Measurements from ENCODE around the gene SRP14.
"Not testable (repeated sequence)": the region's sequence is repeated elsewhere in the genome, so short reads cannot be mapped to it uniquely, and the experiment has no call there.

The SRP14 gene

DNA sequence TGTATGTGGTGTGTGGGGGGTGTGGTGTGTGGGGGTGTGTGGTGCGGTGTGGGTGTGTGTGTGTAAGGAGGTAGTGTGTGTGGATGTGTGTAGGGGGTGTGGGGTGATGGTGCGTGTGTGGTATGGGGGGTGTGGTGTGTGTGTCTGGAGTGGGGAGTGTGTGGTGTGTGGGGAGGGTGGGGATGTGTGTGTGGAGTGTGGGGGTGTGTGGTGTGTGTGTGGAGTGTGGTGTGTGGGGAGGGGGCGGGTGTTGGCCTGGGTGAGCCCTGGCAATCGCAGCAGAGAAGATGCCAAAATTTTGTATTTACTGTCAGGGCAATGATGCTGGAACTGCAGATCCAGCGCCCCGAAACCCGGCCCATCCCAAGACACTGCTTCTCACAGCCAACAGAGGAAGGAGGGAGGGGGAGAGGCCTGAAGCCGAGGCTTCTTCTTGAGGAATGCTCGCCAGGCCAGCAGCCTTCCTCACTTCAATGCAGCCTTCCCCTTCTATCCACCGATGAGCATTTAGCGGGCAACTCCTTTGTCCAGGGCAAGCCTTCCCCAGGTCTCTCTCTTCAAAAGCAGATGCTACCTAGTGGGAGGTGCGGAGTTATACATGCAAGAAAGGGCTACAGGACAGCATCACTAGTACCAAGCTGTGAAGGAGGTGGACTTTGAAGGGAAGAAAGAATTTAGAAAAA is 11.9 kb upstream of the SRP14 start:
- DNase-seq (ENCODE audit: low spot score): no peak

DNA sequence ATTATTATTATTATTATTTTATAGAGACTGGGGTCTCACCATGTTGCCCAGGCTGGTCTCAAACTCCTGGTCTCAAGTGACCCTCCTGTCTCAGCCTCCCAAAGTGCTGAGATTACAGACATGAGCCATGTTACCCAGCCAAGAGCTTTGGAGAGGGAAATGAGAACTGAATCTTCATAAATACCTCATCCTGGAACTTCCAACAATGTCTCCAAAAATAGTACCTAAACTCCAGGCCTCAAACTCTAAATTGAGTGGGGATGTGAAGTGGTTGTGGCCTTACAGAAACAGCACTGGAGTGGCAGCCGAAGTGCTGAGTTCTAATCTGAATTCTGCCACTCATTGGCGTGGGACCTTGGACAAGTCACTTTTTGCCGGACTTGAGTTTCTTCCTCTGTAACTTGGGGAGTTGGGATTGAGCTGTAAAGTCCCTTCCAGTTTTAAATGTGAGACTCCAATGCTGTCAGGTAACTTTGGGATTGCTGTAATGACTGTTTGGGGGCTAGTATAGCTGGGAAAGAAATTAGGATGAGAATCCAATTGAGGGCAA is 10.0 kb upstream of the SRP14 start:
- no peak for DNase-seq (ENCODE audit: low spot score)

DNA sequence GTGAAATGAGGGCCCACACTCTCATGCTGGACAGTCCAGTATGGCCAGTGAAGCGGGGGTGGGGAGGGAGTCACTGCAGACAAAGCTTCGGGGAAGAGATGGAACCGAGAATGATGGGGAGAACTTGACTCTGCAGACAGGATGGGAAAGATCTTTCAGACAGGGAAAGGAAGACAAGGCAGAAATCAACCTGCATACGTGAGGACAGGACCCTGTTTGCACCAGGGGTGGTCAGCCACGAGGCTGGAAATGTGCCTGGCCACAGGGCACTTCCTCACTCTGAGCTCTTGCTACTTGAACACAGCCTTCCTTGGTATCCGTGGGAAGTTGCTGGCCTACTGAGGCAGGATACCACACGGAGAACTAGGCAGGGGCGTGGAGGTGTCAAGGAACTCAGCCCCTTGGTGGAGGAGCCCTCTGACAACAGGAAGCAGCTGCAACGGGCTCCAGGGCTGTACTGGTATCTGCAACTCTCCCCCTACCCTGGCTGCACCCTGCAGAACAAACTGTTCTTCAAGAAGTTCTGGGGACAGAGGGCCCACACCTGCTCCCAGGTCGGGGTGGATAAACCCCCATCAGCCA is 9.3 kb upstream of the SRP14 start:
- no peak for DNase-seq (ENCODE audit: low spot score)

DNA sequence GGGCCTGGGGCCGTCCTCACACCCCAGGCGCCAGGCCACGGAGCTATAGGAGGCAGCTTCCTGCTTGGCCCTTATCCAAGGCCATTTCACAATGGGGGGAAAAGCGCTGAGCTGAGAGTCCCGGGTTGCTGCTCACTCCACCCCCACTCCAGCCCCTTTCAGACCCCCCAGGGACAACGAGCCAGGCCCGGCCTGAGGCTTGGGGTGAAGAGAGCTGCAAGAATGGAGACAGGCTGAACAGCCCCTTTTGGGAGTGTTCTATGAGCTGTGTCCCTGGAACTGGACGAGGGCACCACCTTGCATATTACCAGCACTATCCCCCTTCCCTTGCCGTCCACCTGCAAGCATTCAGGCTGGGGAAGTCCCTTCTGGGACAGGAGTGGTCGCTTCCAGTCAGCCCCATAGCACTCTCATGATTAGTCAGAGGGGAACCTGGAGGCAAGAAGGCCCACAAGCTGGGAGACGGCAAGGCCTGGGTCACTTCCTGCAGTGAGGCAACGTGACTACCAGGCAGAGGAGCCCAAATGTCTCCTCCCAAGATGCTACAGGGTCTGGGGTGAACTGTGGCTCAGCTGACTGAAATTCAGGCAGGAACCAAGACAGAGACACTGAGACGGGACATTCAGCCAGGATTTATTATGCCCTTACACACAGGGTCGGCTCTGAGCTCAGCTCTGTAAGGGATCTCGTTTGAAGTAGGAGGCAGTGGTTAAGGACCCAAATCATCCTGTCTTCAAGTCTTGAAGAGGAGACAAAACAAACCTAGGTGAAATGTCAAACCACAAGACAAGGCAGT is 8.6 kb upstream of the SRP14 start:
- DNase-seq (ENCODE audit: low spot score): peak; percentile 97

DNA sequence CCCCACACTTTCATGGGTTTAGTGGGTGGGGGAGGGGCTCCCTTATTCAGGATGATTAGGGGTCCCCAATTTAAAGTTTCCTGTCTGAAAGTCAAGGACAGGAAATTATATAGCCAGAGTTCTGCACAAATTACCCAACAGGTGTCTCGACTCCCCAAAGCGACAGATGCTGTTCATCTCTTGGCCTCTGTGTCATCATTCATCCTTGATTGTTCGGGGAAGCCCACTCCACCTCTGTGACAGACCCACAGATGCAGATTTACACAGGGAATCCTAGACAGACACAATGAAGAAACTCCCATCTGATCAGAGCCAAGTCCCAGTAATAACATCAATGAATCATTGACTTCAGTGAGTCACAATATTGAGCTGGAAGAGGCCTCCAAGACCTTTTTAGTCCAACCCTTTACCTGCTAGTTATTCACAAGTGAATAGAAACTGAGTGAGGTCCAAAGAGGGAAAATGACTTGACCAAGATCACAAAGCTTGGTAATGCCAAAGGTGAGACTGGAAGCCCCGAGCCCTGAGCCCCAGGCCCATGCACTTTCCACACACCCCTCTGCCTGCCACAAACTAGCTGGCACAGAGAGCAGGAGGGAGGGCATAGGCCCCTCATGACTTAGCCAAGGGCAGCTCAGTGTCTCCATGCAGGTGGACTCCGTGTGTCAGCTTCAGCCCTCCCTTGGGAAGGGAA is 7.9 kb upstream of the SRP14 start:
- DNase-seq (ENCODE audit: low spot score): peak; percentile 88

DNA sequence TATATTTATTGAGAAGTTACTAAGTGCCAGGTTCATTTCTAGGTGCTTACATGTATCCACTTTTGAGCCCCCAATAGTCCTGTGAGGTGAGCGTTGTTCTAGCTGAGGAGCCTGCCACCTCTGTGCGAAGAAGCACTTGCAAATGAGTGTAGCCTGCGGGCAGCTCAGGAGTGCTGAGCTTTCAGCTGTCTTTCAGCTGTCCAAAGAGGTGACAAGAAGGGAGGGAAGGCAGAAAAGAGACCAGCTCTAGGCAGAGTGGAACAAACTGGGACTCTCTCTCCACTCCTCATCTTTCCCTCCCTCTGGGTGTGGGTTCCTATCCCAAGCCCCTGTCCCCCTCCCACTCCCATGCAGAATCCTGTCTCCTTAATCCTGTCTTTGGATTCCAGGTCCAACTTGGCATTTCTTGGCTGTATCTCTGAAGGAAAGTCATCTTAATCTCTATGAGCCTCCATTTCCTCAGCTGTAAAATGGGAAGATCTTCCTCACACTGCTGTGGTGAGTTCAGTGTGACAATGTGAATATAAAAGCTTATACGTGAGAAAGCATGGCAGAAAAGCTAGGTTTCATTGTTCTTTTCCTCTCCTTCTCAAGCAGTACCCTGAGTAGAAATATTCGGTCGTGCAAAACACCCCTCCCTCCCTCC is 6.7 kb upstream of the SRP14 start:
- DNase-seq (ENCODE audit: low spot score): no peak

DNA sequence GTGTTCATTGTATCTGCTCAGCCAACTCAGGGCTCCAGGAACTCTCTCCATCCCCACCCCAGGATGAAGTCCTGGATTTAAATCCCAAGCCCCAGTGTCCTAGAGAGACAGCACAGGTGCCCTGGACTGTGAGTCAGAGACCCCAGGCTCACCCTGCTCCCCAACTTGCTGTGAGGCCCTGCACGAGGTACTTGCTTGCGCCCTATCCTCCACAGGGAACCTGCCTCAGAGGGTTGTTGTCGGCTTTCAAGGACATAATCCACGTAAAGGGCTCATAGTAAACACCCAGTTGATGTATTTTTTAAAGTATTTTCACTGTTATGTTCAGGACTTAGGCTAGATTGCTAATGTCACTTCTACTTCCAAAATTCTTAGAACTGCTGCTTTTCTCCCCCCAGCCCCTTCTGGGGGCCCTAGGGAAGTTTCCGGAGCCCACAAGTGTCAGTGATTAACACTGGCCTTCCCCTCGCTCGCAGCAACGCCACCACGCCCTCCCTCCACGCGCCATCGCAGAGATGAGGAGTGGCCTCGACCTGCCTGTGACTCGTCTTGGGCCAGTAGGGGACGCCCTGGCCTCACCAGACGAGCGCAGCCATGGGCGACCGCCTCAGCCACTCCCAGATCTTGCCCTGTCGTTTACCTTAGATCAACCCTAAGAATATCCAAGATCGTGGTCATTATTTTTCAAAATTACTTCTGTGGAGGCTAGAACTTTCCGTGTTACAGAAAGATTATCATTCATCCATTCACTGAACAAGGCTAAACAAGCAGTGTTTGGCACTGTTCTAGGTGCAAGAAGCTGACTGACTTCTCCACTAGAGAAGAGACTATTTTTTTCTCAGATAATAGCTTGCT is 6.0 kb upstream of the SRP14 start:
- DNase-seq (ENCODE audit: low spot score): peak; percentile 82

DNA sequence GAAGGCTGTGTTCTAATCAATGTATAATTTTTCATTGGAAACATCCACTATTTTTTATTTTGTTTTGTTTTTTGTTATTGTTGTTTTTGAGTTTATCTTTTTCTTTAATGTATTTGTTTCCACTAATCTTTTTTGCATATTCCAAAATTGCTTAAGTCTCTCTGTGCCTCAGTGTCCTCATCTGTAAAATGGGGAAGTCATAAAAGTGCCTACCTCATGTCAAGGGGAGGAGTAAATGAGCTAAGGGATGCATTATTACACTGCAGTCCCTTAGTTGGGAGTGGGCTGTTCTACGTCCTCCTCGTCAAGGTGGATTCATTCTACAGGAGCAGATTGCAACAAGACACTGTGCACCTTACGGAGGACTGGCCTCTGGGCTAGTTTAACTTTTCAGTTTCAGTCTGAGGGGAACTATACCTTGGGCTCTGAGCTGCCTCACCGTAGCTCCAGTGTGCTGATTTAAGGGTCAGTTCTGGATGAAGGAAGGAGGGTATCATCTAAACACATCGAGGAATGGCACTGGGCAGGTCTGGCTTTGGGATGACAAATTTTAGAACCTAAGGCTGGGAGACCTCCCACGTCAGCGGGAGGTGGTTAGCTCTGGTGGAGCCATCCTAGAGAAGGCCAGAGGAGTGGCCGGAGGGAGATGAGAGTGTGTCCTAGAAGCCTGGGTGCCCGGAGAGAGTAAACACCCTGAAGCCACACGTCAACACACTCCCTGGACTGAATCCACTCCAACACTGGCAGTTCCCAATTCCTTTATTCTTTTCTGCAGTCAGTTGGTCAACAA is 5.1 kb upstream of the SRP14 start:
- DNase-seq (ENCODE audit: low spot score): no peak

DNA sequence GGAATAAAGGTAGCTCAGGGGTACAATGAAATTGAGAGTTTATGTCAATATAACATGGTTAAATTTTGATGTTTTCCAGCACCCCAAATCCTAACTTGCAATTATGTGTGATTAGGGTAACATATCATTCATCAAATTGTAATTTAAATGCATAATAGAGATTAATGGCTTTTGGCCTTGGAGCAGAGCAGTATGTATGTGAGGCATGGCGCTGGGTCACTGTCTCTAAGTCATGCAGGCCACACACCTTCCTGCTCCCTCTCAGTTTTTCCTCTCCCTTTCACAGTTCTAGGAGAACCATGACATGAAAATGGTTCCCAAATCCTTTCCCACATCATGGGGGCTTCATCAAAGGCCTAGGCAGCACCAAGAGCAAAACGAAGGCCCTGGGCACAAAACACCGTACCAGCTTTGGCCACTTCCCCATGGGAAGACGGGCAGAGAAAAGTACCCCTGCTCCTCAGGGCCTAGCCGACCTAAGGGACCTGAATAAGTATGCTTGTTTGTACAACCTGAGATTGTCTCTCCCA is 3.9 kb upstream of the SRP14 start:
- DNase-seq (ENCODE audit: low spot score): no peak

DNA sequence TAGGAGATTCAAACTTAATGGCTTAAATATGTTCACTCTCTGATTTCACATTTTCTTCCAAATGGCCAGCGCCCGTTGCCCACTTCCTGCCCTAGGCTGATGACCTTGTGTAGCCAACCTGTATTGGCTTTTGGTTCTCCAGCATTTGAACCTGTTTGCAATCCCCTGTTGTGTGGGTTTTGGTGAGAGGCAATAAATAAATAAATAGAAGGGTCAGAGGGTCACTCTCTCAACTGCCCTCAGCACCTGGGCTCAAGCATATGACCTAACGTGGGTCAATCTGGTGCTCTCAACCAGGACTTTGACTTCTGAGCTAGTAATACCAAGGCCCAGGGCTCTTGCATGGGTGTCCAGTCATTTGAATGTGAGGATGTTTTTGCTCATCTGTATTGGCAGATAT is 1.8 kb upstream of the SRP14 start:
- DNase-seq (ENCODE audit: low spot score): no peak

DNA sequence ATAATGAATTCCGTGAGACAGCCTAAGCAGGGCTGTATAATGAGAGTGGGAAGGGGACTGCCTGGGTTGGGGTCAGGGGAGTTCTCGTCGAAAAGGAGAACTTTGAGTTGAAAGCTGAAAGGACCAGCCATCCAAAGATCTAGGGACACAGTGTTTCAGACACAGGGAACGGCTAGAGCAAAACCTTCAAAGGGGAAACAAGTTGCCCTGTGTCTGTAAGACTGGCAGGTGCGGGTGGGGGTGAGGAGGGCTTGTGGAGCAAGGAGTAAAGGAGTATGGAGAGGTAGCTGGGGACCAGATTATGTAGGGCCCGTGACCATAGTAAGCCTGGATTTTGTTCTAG is 1.3 kb upstream of the SRP14 start:
- DNase-seq (ENCODE audit: low spot score): no peak

DNA sequence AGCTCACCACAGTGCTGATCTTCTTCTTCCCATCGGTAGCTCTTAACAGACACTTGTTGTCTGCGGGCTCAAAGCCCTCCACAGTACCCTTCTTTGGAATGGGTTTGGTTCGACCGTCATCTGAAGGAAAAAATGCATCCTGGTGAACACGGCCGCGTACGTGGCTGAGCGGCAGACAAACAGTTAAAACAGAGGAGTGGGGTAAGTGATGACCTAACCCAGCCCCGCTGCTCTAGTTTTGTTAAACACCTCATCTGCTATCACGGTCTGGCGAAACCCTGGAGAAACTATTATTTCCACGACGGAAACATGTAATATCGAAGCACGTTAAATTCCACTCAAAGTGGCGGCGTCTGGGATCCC is 725 bp downstream of the SRP14 start:
- no peak for DNase-seq (ENCODE audit: low spot score)

DNA sequence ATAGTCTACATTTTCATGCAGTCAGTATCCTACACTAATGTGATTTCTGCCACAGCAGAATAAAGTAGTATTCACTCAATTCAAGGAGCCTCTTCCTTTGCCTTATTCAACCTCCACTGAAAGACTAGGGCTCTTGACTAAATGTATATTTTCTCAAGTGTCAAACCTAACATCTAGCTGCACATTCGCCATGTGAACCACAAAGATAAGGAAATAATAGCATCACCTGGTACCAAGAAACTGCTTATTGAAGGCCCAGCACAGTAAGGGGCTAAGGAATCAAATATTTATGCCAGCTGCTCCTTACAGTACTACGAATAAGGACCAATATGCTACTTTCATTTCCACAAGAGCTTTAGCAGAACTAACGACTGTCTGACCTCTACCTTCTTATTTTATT is 1.3 kb downstream of the SRP14 start:
- no peak for DNase-seq (ENCODE audit: low spot score)

DNA sequence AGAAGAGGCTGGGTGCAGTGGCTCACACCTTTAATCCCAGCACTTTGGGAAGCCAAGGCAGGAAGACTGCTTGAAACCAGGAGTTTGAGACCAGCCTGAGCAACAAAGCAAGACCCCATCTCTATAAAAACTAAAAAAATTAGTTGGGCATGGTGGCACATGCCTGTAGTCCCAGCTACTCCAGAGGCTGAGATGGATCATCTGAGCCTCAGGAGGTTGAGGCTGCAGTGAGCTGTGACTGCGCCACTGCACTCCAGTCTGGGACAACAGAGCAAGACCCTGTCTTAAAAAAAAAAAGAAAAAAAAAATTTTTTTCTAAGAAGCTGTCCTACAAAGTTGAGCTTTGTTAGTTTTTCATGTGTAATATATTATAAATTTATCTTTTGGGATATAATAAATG is 3.8 kb downstream of the SRP14 start:
- not testable (repeated sequence) for DNase-seq (ENCODE audit: low spot score)

DNA sequence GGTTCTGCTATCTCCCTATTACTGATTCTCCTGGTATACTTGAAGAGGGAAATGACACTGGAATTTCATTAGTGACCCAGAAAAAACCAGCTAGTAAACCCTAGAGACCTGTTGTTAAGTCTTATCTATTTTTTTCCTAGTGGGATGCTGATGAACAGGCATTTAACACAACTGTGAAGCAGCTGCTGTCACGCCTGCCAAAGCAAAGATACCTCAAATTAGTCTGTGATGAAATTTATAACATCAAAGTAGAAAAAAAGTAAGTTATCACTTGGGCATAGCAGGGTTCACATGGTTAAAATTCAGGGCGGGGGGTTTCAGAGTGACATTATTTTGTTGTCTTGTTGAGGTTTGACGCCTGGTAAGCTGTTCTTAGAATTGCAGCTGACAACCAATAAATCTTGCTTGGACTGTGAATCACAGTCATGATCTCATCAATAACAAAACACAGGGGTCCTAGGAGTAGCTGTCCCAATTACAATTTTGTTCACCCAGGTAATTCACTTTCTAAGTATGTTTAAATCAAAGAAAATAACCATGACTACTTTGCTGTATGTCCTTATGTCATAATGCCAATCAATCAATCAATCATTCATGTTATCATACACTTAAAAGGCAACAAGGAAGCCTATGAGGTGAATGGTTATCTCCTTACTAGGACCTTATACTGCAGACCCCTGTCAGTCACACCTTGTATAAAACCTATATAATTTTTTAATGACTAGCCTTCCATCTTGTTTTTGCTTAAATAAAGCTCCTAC is 4.6 kb downstream of the SRP14 start:
- DNase-seq (ENCODE audit: low spot score): no peak

DNA sequence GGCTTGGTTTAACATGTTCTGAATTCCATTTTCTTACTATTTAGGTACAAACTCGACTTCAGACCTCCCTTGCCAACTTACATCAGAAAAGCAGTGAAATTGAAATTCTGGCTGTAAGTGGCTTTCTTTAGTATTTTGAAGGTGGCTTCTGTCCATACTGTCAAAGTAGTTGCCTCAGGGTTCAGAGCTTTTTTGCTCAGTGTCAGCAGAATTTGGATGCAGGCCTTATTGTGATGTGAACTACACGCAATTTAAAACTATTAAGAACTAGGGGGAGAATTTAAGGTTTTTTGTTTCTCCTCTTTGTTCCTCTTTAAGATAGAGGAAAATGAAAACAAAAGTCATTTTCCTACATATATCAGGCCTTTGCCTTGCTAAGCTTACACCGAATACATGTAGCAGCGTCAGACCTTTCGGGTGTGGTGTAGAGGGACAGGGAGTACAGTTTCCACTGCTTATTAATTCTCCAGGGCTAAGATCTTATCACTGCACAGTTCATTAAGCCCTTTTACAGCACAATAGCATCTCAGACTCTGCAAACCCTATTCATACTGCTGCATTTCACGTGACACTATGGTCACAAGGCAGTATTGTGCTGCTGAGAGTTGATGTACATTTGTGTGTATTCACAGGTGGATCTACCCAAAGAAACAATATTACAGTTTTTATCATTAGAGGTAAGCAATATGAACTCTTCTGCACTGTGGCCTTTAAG is 6.7 kb downstream of the SRP14 start:
- DNase-seq (ENCODE audit: low spot score): no peak

DNA sequence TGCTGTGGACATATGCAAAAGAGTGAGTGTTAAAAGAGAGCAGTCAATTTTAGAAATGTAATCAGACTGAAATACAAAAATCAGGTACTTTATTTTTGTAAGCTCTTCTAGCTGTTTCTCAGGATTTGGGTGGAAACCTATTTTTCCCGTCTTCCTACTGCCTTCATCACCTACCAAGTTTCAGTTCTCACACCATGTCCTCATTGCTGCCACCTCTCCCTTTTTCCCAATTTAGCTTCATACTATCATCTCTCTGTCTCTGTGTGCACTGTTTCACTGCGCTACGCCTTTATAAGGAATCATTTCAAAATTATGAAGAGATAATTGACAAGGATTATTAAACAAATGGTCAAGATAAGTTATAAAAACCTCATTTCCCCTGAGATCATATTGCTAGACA is 7.7 kb downstream of the SRP14 start:
- DNase-seq (ENCODE audit: low spot score): no peak

DNA sequence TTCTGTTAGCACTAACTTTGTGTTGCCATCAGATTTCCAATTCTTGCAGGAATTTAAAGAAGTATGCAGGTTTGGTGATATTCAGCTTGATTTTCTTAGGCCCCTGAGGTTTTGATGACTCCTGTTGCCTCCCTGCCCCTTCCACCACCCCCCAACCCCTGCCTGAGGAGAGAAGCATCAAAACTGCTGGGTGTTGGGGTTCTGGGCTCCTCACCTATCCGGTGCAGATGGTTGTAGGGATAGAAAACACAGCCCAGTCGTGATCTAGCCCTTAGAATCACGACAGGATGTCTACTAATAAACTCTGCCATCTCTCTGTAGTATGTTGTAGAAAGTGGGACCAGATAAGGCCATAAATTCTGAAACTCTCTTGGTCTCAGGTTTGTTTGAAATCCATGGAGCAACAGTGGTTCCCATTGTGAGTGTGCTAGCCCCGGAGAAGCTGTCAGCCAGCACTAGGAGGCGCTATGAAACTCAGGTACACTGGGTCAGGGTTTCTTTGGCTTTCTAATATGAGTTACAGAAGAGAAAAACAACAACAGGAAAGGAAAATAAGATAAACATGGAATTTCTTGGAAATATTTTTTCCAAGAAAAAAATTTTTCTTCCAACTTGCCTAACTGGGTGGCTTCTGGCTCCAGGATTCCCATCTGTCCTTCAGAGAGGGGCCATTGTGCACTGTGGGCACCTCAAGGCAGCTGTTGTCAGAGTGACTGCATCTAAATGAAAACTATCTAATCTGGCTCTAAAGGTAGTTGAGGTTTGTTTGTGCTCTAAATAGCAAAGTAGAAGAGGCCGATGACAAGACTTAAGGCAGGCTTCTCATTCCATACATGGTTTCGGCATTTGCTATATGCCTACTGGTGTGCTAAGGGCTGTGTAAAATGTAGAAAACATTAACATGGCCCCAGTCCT is 8.7 kb downstream of the SRP14 start:
- no peak for DNase-seq (ENCODE audit: low spot score)

Measured in kidney capillary endothelial cell (primary cell).